GM12864 (cell line): ENCODE data around the gene KMO.

Experiments used
- DNase-seq: peaks from one replicate; pipeline ENCODE4 v3.0.0-alpha.2; 2011; ENCODE audit warnings: low read depth
- H3K4me3 ChIP-seq: 2 replicates; pipeline ENCODE4 v1.5.1; 2011; ENCODE audit warnings: mild to moderate bottlenecking, low read depth, low read length, control low read depth
- CTCF ChIP-seq: IDR thresholded peaks from 2 replicates; pipeline ENCODE4 v1.5.1; 2011; ENCODE audit warnings: low read depth, mild to moderate bottlenecking, moderate library complexity, low read length, control low read depth, inconsistent platforms; ENCODE audit errors: missing control alignments

KMO gene

GRCh38 chr1:241503444-241503843 lies 28.7 kb upstream of the KMO start:
- no peak for DNase-seq
- no peak overlapping the region for H3K4me3 ChIP-seq
- TF ChIP-seq CTCF, result no peak

GRCh38 chr1:241507189-241507863 lies 24.9 kb upstream of the KMO start:
- no peak for TF ChIP-seq CTCF
- H3K4me3 ChIP-seq, result no peak overlapping the region
- DNase-seq, result no peak

GRCh38 chr1:241513378-241513777 lies 18.8 kb upstream of the KMO start:
- no peak overlapping the region for H3K4me3 ChIP-seq
- DNase-seq, result no peak
- no peak for TF ChIP-seq CTCF

GRCh38 chr1:241518476-241519307 lies 13.5 kb upstream of the KMO start:
- no peak for DNase-seq
- TF ChIP-seq CTCF, result no peak
- peak overlapping the region; percentile 94 for H3K4me3 ChIP-seq

- H3K4me3 ChIP-seq, result peak within 1 kb of the TSS; percentile 94
- peak; percentile 93 for DNase-seq
- TF ChIP-seq CTCF, result no peak
Measured at GRCh38 chr1:241519308-241520079, 12.7 kb upstream of the KMO start, which contains the start of gene FH. Gene FH, minus strand, starts transcription at chr1:241519755. Its CDS starts 33 bp downstream, at chr1:241519722.

GRCh38 chr1:241520080-241520465 lies 12.1 kb upstream of the KMO start:
- DNase-seq, result no peak
- peak overlapping the region; percentile 94 for H3K4me3 ChIP-seq
- TF ChIP-seq CTCF, result no peak
